PFSK-1 (cell line): Measurements from ENCODE around the gene SALL1.

Experiments
- POLR2AphosphoS5 ChIP-seq: IDR thresholded peaks from 2 replicates; pipeline ENCODE4 v1.6.1; 2012; ENCODE audit warnings: low read depth, mild to moderate bottlenecking, control low read depth, low read length, moderate library complexity
- REST ChIP-seq, 2 experiments: IDR thresholded peaks; 2 replicates each; pipeline versions ENCODE4 v1.6.1 to v1.8.0; 2011 to 2012; ENCODE audit warnings: low read depth in 2 of 2, low read length in 2 of 2, control low read depth in 1 of 2, inconsistent platforms in 1 of 2, mild to moderate bottlenecking in 1 of 2, moderate library complexity in 1 of 2; ENCODE audit not compliant: insufficient read depth in 1 of 2
- SIN3A ChIP-seq: IDR thresholded peaks from 2 replicates; pipeline ENCODE4 v1.6.1; 2012; ENCODE audit warnings: mild to moderate bottlenecking, low read length, moderate library complexity, borderline replicate concordance; ENCODE audit not compliant: insufficient read depth
- TAF1 ChIP-seq: IDR thresholded peaks from 2 replicates; pipeline ENCODE4 v1.6.1; 2012; ENCODE audit warnings: low read length, control low read depth, borderline replicate concordance; ENCODE audit not compliant: insufficient read depth

GRCh38 chr16:51124896-51125295 is 26.2 kb downstream of the SALL1 start:
- TF ChIP-seq REST (IDR thresholded peaks at IDR 0.05; ENCODE audit: insufficient read depth in 1 of 2, low read depth in 2 of 2, low read length in 2 of 2) (no peak), POLR2AphosphoS5 (no peak), SIN3A (no peak), TAF1 (no peak)
